GM12801 (cell line): ENCODE data around the gene SH3PXD2A.

Experiments used
- CTCF ChIP-seq: IDR thresholded peaks from one replicate; pipeline ENCODE4 v1.5.1; 2011; ENCODE audit warnings: control low read depth; ENCODE audit not compliant: insufficient read length; ENCODE audit errors: extremely low read depth

SH3PXD2A gene

GRCh38 chr10:103765981-103766380 is 89.4 kb downstream of the SH3PXD2A start:
- no peak for TF ChIP-seq CTCF

GRCh38 chr10:103765168-103765567 is 90.2 kb downstream of the SH3PXD2A start:
- TF ChIP-seq CTCF: no peak

GRCh38 chr10:103764296-103765088 is 90.9 kb downstream of the SH3PXD2A start:
- TF ChIP-seq CTCF: no peak

GRCh38 chr10:103763374-103764202 is 91.8 kb downstream of the SH3PXD2A start:
- TF ChIP-seq CTCF: no peak

- TF ChIP-seq CTCF: no peak
Measured at GRCh38 chr10:103762916-103763315, 92.5 kb downstream of the SH3PXD2A start.

GRCh38 chr10:103762162-103762561 is 93.2 kb downstream of the SH3PXD2A start:
- TF ChIP-seq CTCF: no peak

- no peak for TF ChIP-seq CTCF
Measured at GRCh38 chr10:103761075-103761920, 94.1 kb downstream of the SH3PXD2A start.
